Measurements from ENCODE around the gene ST8SIA4.

- TF ChIP-seq EZH2 (IDR thresholded peaks at IDR 0.05; ENCODE audit: borderline replicate concordance, low read depth, low read length, poor library complexity, severe bottlenecking) (no peak), CTCF (conservative IDR thresholded peaks at IDR 0.05; ENCODE audit: low read depth, low read length) (no peak)
Observed at GRCh38 chr5:100864931-100865330, 38.2 kb downstream of the ST8SIA4 start.

Measured in A673 (cell line).